Activated T-helper 9 cell treated with anti-CD3 and anti-CD28 coated beads, Interleukin-2, amount 50 U/mL, for 16 hours (primary cell): ENCODE results near the gene NDUFV3.
"Not testable (repeated sequence)": the region's sequence is repeated elsewhere in the genome, so short reads cannot be mapped to it uniquely, and the experiment has no call there.

Source experiments
- DNase-seq: peaks from one replicate; pipeline ENCODE4 v3.0.0-alpha.2; 2020; ENCODE audit warnings: low read depth

The NDUFV3 gene

DNA sequence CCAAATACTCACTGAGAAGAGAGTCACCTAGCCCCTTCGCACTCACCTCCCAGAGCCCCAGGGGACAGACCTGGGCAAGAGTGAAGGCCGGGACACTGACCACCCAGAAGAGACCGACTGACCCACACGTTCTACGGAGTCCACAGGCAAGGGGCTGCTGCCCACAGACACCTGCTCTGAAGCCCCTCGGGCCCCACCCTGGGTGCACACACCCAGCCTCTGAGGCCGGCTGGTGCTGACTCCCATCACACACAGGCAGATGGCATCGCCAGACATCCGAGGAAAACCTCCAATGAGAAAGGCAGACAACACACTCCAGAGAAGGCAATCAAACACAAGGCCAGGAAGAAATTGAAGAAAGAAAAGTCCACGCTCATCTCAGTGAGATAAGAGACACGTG lies 35.9 kb upstream of the NDUFV3 start:
- DNase-seq: no peak

DNA sequence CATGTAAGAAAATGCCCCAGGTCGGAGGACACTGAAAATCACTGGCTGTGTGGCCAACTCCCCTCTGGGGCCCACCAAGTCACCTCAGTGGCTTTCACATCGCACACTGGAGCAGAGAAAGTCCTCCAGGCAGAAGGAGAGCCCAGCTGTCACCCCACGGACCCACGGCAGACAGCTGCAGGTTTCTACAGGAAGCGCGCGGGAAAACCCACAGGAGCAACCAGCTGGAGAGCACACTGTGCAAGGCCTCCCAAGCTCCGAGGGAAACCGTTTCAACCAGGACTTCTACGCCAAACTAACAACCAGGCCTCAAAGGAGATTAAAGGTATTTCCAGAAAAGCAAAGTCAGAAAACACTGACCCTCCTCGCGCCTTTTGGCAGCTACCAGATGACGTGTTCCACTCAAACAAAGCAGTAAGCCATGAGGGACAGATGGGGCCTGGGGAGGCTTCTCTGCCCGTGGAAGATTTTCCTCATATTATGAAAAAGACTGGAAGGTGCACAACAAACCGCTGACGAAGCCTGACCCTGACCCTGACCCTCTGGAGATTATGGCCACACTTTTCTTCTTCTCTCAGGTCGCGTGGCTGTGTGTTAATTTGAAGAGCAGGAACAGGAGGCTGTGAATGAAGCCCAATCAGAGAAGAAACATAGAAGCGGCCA lies 34.8 kb upstream of the NDUFV3 start:
- DNase-seq: no peak

DNA sequence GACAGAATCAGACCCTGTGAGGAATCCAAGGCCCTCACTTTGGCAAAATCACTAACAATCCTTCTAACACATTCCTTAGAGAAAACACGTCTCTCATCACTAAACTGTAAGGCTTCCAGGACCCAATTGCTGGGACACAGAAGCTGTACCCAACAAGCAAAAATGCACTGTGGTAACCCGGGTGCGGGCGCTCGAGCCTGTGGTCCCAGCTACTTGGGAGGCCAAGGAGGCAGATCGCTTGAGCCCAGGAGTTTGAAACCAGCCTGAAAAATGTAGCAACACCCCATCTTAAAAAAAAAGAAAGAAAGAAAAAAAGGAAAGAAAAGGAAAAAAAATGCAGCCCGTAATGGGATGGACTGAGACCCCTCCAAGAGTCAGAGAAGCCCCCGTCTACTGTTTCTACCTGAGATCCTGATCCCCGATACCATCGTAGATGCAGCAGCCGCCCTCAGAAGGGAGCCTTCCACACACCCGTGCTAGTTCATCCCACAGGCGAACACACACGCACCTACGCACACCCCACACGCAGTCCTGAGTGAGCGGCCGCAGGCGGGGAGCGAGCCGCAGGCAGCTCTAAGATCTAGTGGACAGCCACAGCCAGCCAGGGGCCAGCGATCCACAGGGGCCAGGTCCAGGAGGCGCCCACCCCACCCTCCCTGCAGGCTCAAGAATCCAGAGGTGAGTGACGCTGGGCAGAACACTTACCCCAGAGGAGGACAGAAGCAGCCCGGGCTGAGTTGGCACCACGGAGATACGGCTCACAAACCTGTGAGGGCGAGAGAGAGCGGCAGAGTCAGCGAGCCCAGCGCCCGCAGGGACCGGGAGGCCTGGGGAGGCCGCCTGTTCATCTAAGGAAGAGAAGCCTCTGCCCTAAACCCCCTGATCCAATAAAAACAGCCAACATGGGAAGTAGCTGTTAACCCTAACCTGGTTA lies 33.9 kb upstream of the NDUFV3 start:
- DNase-seq: no peak

DNA sequence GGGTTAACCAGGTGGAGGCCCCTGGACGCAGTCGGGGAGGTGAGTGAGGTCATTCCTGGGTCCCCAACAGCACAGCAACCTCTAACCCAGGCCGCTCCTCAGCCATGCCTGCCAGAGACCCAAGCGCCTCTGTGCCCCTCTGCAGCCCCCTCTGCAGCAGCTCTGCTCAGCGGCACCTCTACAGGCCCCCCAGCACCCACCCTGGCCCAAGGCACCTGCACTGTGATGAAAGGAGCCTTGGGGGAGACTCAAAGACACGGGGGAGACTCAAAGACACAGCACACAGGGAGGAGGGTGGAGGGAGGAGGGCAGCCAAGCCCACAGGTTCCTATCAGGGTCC lies 33.2 kb upstream of the NDUFV3 start:
- DNase-seq: no peak

DNA sequence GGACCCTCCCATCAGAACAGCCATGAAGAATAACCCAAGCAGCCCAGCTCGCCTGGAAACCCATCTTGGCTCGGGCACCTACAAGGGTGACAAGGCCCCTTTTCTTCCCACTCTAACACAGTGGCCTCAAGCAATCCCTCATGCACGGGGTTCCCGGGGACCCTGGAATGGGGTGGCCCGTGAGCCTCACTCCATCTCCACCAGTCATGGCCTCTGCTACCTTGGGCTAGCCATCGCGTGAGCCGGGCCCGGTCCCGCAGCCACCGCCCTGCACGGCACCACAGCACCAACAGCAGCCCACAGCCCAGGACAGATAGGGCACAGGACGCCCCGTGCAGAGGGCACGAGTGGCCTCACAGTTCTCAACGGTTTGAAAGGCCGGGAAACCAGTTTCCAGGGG lies 32.8 kb upstream of the NDUFV3 start:
- DNase-seq: no peak

DNA sequence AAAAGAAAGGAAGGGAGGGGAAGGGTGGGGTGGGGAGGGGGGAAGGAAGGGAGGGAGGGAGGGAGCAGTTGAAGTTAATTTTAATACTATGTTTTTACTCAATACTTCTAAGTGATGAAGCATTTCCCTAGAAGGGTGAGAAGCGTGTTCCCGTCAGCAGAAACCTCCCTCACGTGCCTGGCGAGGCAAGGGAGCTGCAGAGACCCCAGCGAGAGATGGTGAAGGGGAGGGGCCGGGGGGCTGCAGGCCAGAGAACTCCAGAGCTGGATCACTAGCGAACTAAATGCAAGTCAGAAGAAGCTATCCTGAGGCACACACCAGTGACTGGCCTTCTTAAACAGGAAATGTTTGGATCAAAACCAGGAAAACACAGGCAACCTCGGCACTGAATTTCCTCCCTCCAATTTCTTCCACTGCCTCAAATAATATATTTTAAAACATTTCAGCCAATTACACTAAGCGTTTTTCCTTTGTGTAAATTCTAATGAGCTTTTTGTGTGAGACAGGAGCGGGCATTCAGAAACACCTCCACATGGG lies 31.7 kb upstream of the NDUFV3 start:
- no peak for DNase-seq

DNA sequence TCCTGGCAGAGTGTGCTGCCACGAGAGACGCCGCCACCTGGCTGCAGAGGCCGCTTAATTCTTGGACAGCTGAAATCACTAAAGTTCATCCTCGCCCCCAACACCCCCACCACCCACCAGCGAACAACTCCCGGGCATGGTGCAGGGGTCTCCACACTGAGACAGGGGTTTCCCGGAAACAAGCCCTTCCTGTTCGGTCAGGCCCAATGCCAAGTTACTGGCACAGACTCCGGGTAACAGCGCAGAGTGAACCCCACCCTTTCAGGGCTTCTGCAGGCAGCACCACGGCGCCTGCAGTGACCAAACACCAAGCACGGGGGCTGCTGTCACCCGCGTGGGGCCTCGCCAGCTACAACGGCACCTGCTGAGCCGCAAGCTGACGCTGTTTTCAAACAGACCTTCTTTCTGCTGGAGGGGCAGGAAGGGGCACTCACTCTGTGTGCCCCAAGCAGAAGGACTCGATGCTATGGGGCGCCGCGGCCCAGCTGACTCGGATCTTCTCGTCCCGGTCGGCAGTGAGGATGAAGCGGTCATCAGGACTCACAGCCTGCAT lies 31.2 kb upstream of the NDUFV3 start:
- DNase-seq: no peak

DNA sequence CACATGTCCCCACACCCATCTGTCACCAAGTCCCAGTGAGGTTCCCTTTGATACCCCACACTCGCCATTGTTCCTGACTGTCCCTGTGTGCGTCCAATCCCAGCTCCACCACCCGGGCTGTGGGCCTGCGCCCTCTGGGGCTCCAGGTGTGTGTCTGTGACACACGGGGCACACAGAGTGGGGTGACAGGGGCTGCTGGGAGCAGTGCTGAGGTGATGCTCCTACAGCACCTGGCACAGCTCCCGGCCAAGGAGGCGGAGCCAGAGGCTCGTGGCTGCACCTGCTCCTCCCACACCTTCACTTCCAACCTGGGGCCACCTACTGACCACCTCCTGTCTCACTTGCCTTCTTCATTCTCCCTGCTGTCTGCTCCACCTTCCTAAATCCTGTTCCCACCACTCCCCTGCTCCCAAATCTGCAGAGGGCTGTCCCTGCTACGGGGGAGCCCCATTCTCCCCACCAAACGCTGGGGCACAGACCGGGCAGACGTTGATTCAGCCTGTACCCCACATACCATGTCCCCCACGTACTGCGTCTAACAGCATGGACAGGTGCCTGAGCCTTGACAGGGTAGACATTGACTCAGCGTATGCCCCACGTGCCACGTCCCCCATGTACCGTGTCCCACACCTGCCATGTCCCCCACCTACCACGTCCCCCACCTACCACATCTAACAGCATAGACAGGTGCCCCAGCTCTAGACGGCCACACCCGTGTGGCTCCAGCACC lies 30.2 kb upstream of the NDUFV3 start:
- DNase-seq: no peak

DNA sequence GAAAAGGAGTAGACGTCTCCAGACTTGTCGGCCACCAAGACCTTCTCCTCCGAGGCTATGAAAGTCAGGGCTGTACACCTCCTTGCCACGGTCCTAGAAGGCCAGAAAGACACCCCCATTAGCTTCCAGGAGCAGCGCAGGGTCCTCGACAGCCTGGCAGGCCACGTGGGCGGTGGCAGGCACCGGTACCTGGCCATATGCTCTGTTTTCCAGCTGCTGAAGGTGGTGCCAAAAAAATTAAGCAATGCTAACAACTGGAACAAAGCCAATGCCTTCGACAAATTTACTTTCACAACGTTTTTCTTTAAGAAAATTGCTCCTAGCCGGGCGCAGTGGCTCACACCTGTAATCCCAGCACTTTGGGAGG lies 29.6 kb upstream of the NDUFV3 start:
- DNase-seq: no peak

DNA sequence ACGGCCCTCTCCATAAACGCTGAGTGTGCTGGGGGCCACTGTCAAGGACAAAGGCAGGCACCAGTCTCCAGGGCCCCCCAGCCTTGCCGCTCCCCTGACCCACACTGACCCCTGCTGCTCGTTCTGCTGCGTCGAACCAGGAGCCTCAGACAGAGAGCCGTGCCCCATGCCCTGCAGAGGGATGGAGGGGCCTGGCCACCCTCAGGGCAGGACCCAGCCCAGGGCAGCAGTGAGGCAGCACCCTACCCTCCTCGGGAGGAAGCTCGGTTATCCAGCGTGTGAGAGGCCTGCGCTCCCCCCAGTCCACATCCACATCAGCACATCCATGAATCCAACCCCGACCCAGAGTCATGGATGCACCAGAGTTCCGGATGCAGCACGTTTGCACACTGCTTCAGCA lies 28.8 kb upstream of the NDUFV3 start:
- DNase-seq: no peak

DNA sequence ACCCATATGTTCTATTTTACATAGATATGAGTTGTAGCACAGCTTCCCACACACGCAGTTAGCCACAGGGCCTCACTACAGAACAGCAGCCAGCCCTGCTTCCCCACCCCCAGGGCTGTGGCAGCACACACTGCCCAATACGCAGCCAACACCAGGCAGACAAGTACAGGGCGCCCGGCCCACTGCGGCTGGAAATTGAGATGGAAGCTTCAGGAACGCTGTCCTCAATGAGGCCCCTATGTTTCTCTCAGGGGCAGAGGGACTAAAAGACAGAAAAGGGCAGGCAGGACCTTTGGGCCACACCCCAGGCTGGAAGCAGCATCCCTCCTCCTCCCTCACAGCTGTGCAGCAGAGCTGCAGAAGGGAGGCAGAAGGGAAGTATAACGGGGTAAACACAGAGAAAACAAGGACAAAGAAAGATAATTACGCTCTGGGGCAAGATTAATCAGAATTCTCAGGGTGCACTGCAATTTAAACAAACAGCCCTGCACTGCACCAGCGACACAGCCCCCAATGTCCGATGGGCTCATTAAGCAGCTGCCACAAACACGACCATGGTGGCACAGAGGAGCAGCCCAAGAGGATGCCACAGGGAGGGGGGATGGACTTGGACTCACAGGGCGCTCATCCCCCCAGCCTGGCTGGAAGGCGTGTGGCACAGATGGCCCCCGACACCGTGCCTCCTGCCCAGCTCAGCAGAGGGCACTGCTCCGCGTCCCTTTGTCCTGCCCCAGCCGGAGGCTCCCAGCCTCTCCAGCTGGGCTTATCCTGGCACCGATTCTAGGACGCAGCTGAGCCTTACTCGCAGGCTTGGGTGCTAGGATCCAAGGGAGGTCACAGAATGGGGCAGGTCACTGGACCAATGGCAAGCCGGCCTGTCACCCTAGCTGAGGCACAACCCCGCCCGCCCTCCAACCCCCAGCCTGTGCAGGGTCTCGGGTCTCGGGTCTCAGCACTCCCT lies 28.0 kb upstream of the NDUFV3 start:
- no peak for DNase-seq

DNA sequence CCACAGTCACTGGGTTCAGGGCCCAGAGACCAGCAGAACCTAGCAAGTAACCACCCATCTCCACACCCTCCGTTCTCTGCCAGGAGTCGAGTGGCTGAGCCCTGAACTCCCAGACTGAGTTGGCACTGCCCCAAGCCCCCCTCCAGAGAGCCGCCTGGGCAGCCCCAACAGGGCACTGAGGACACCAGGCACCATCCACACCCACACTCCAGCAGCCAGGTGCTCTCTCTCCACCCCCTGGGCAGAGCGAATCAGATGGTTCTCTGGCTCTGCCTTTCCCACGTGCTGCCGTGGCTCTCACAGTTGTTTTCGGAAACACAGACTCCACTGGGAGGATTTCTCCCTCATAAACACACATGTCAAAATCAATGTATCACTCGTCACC lies 27.3 kb upstream of the NDUFV3 start:
- no peak for DNase-seq

DNA sequence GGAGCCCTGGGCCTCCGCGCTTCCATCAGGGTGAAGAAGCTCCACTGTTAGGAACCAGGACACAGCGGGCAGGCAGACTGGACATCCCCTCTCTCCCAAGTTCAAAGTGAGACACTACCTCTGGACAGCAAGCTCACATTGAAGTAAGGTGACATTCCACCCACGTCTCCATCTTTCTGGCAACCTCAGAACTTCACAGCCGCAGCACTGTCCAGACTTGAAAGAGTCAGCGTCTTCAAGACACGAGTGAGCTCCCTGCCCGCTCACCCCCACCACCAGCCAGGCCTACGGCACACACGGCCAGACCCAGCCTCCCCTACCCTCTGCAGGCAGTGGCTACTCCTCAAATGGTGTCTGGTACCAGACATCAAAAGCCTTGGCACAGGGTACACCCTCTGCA lies 24.9 kb upstream of the NDUFV3 start:
- no peak for DNase-seq

DNA sequence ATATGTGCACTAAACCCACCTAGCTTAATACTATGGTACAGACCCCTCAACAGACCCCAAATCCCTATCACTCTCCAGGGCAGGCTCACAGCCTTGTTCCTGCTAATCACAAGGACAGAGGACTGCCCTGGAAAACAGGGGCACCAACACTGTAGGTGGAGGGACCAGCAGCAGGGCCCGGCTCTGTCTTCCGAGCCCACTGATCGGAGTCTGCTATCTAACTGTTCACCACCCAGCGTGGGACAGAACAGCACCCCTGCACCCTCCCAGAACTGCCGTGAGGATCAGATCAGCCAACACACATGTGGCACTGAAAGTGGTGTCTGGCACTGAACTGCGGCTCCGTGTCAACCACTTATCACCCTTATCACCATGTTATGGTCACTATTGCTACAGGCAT lies 20.0 kb upstream of the NDUFV3 start:
- DNase-seq: no peak

DNA sequence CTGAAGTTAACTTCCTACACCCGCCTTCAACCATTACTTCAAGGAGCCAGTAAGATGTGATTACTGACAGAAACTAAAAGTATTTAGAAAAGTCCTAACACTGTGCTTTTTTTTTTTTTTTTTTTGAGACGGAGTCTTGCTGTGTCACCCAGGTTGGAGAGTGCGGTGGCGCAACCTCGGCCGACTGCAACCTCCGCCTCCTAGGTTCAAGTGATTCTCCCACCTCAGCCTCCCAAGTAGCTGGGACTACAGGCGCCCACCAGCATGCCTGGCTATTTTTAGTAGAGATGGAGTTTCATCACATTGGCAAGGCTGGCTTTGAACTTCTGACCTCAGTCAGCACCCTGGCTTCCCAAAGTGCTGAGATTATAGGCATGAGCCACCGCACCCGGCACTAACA lies 17.3 kb upstream of the NDUFV3 start:
- not testable (repeated sequence) for DNase-seq

DNA sequence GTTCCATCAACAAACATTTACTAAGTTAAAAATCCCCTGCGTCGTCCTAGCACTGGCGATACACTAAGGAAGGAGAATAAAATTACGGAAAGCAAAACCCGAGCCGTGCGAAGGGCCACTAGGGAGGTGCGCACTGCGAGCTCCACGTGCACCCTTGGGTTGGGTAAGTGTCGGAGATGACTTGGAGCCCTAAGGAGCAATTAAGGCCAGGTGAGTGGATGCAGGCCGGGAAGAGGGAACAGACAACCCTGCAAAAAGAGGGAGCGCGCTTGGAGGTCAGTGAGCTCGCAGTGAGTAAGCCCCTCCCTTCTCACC lies 14.5 kb upstream of the NDUFV3 start:
- no peak for DNase-seq

DNA sequence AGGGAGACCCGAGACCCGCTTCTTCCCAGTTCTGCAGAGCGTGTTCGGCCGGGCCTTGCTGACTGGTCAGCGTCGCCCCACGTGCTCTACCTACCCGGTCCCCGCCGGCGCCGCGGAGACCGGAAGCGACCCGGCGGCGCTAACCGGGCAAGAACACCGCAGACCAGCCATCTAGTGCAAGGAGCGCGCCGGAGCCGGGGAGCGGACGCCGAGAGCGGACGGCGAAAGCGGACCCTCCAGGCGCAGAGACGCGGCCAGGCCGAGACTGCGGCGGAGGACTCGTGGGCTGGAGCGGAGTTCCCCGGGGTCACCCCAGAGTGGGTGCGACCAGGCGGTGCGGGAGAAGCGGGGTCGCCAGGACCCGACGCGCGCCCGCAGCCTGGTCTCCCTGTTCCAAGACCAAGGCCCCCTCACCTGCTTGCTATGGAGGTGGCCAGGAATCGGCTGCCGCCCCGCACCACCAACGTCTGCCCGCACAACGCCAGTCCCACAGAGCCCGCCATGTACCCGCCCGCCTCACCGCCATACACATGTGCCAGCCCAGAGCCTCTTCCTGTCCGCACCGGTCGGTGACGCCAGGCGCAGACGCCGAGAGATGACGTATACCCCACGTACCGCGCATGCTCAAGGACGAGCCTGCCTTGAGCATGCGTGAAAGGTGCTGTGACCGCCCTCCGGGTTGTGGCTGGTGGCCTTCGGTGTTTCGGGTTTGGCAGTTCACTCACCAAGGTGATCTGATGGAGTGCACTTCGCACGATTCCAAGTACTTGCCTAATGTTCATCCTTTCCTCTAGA lies 13.9 kb upstream of the NDUFV3 start, which contains the start of gene WDR4:
Gene WDR4 (minus strand): TSS at position 547 of the 795 bp plus-strand sequence. CDS start 44 bp downstream, at position 503.
- DNase-seq: peak; percentile 97

DNA sequence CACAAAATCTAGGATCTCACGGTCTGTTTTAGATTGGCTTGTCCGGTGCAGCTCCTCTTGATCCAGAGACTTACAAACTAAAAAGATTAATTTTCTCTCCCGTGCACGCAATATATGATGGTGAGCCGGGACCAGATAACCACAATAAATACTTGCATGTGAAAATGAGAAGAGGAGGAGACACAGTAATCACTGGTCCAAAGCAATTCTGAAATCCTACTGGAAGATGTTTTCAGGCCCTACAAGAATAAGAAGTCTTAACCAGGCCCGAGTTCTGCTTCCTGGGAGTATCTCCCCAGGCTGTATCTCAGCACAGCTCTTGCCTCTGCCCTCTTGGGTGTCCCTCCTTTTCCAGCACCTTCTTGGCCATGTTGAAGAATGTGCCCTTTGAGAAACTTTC lies 12.8 kb upstream of the NDUFV3 start:
- DNase-seq: no peak

DNA sequence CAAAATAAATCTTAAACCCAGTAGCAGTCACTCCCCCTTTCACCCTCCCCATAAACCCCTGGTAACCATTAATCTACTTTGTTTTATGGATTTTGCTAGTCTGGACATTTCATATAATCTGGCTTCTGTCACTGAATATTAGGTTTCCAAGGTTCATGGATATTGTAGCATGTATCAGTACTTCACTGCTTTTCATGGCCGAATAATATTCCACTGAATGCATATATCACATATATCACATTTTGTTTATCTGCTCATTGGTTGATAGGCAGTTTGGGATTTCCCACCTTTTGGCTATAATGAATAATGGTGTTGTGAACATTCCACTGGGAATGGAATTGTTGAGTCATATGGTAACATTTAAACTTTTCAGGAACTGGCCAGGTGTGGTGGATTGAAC lies 9.2 kb upstream of the NDUFV3 start:
- no peak for DNase-seq

DNA sequence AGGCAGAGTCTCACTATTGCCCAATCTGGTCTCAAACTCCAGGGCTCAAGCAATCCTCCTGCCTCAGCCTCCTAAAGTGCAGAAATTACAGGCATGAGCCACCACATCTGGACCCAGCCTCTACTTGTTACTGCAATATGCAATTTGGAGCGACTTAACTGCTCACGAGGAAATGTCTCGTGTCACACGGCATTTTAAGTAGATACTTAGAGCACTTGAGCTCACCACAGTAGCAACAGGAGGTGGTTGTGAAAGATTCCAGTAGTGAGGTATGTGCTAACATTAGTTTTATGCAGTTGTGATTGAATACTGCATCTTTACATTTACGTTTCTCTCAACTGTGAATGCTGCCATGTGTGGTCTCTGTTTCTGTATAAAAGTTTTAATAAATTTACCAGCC lies 5.8 kb upstream of the NDUFV3 start:
- no peak for DNase-seq

DNA sequence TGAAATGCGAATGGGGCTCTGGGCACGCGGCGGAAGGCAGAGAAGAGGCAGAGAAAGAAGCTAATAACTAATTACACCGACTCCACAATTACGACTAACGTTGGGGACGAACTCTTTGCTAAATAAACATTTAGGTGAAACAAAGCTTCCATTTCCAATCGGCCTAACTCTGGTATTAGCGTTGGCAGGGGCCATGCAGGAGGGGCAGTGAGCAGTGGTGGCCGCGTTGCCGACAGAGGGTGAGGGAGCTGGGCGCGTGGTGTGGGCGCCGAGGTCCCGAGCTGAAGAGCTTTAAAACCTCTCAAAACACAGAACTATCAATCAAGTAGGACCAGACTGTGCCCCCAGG lies 553 bp upstream of the NDUFV3 start:
- DNase-seq: no peak
